ENCODE measurements around the gene IFIT1.

The IFIT1 gene

GRCh38 chr10:89360157-89360556, 32.3 kb upstream of the IFIT1 start:
- H3K36me3 ChIP-seq (ENCODE audit: control insufficient read depth, insufficient read depth, low read length): no peaks in the 10 kb centered on the region
- TF ChIP-seq CTCF (IDR thresholded peaks at IDR 0.05; ENCODE audit: insufficient read depth, low read length, poor library complexity, severe bottlenecking): no peak
- no peak overlapping the region for H3K4me3 ChIP-seq (replicated peaks; ENCODE audit: low read depth, low read length)
- DNase-seq (ENCODE audit: extremely low read depth, insufficient read length): no peak
- no peaks in the 10 kb centered on the region for H3K27me3 ChIP-seq (replicated peaks; ENCODE audit: control insufficient read depth, insufficient read depth, low read length)

GRCh38 chr10:89362929-89363328, 29.5 kb upstream of the IFIT1 start:
- no peak overlapping the region for H3K4me3 ChIP-seq (replicated peaks; ENCODE audit: low read depth, low read length)
- no peak for TF ChIP-seq CTCF (IDR thresholded peaks at IDR 0.05; ENCODE audit: insufficient read depth, low read length, poor library complexity, severe bottlenecking)
- no peak for DNase-seq (ENCODE audit: extremely low read depth, insufficient read length)
- no peaks in the 10 kb centered on the region for H3K27me3 ChIP-seq (replicated peaks; ENCODE audit: control insufficient read depth, insufficient read depth, low read length)
- no peaks in the 10 kb centered on the region for H3K36me3 ChIP-seq (ENCODE audit: control insufficient read depth, insufficient read depth, low read length)

- Histone ChIP-seq H3K36me3 (ENCODE audit: control insufficient read depth, insufficient read depth, low read length) (no peaks in the 10 kb centered on the region), H3K4me3 (replicated peaks; ENCODE audit: low read depth, low read length) (no peak overlapping the region), H3K27me3 (replicated peaks; ENCODE audit: control insufficient read depth, insufficient read depth, low read length) (no peaks in the 10 kb centered on the region)
- no peak for TF ChIP-seq CTCF (IDR thresholded peaks at IDR 0.05; ENCODE audit: insufficient read depth, low read length, poor library complexity, severe bottlenecking)
- DNase-seq (ENCODE audit: extremely low read depth, insufficient read length): peak; percentile 29
Observed at GRCh38 chr10:89363729-89364442, 28.5 kb upstream of the IFIT1 start.

- Histone ChIP-seq H3K27me3 (replicated peaks; ENCODE audit: control insufficient read depth, insufficient read depth, low read length) (no peaks in the 10 kb centered on the region), H3K4me3 (replicated peaks; ENCODE audit: low read depth, low read length) (no peak overlapping the region), H3K36me3 (ENCODE audit: control insufficient read depth, insufficient read depth, low read length) (no peaks in the 10 kb centered on the region)
- peak; percentile 16 for DNase-seq (ENCODE audit: extremely low read depth, insufficient read length)
- no peak for TF ChIP-seq CTCF (IDR thresholded peaks at IDR 0.05; ENCODE audit: insufficient read depth, low read length, poor library complexity, severe bottlenecking)
Observed at GRCh38 chr10:89364531-89364930, 27.9 kb upstream of the IFIT1 start.

- H3K4me3 ChIP-seq (replicated peaks; ENCODE audit: low read depth, low read length): no peak overlapping the region
- no peak for TF ChIP-seq CTCF (IDR thresholded peaks at IDR 0.05; ENCODE audit: insufficient read depth, low read length, poor library complexity, severe bottlenecking)
- DNase-seq (ENCODE audit: extremely low read depth, insufficient read length): peak; percentile 55
- no peaks in the 10 kb centered on the region for H3K36me3 ChIP-seq (ENCODE audit: control insufficient read depth, insufficient read depth, low read length)
- no peaks in the 10 kb centered on the region for H3K27me3 ChIP-seq (replicated peaks; ENCODE audit: control insufficient read depth, insufficient read depth, low read length)
Observed at GRCh38 chr10:89367529-89367928, 24.9 kb upstream of the IFIT1 start.

- no peak for TF ChIP-seq CTCF (IDR thresholded peaks at IDR 0.05; ENCODE audit: insufficient read depth, low read length, poor library complexity, severe bottlenecking)
- H3K27me3 ChIP-seq (replicated peaks; ENCODE audit: control insufficient read depth, insufficient read depth, low read length): no peaks in the 10 kb centered on the region
- H3K36me3 ChIP-seq (ENCODE audit: control insufficient read depth, insufficient read depth, low read length): no peaks in the 10 kb centered on the region
- DNase-seq (ENCODE audit: extremely low read depth, insufficient read length): no peak
- no peak overlapping the region for H3K4me3 ChIP-seq (replicated peaks; ENCODE audit: low read depth, low read length)
Observed at GRCh38 chr10:89368129-89368528, 24.3 kb upstream of the IFIT1 start.
